ENCODE data around the gene CNPY1. TPM values are rescaled to one million over a fixed set of nuclear protein-coding genes. Genes with fewer than 3 reads are reported as not detected.

The CNPY1 gene
- polyA plus RNA-seq, 4 donors = not detected

DNA sequence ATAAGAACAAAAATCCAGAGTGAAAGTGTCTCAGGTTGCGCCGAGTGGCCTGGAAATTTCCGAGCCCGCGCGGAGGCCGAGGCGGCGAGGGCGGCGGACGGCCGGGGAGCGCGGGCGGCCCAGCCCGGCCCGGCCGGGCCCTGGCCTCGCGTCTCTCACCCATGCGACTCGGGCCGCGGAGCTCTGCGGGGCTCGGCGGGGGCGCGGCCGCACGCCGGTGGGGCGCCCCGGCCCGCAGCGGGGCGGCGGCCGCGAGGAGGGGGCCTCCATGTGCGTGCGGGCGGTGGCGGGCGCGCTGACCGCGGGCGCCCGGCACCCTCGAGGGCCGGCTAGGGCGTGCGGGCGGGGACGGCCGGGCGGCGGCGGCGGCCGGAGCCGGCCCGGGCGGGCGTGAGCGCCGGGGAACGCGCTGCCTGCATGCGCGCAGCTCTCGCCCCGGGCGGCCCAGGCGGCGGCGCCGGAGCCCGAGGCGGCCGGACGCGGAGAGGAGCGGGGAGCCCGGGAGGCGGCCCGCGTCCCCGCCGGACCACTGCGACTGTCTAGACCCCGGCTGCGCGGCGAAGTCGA lies 88.7 kb downstream of the CNPY1 start:
- no peak for DNase-seq (ENCODE audit: low read depth in 4 of 4, low spot score in 2 of 4)

GRCh38 chr7:155456738-155457543 lies 89.4 kb downstream of the CNPY1 start:
- no peak for DNase-seq (ENCODE audit: low read depth in 4 of 4, low spot score in 2 of 4)

GRCh38 chr7:155455776-155456737 lies 90.3 kb downstream of the CNPY1 start:
- DNase-seq (ENCODE audit: low read depth in 4 of 4, low spot score in 2 of 4) = no peak

GRCh38 chr7:155455132-155455693 lies 91.1 kb downstream of the CNPY1 start:
- DNase-seq (ENCODE audit: low read depth in 4 of 4, low spot score in 2 of 4) = no peak

- no peak for DNase-seq (ENCODE audit: low read depth in 4 of 4, low spot score in 2 of 4)
These were observed 91.9 kb downstream of the CNPY1 start for GRCh38 chr7:155454183-155455112.

DNA sequence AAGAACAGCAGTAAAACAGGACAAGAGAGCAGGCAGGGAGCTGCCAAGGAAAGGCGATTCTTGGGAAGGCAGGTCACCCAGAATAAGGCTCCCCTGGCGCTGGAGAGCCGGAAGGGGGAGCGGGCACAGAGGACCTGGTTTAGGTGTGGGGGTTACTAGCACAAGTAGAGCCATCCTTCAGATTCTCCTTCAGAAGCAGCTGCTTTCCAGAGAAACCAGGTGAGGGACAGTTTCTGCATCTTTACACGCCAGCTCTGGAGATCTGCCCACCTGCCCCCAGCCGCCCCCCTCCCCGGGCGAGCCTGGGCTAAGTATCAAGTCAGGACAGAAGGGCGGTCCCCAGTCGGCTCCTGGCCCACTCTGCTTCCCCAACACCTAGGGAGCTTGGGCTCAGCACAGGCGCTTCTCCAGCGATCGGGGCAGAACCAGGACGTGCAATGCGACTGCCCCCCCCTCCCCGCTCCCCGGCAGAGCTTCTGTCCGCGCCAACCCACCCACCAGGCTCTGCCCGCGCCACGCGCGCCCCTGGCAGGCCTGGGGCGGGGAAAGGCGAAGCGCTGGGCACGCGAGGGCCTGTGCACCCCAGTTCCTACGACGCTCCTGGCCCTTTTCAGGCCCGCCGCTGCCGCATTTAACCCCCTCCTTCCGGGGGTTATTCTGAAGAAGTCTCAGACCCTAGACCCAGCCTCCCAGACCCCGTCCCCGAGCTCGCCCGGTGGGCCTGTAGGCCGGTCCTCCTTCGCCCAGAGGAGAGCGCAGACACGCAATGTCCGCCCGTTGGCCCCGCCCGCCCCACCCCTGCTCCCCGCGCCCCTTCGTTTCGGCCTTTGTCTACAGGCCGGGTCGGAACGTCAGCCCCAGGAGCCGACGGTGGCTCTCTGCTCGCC lies 92.8 kb downstream of the CNPY1 start:
- no peak for DNase-seq (ENCODE audit: low read depth in 4 of 4, low spot score in 2 of 4)

DNA sequence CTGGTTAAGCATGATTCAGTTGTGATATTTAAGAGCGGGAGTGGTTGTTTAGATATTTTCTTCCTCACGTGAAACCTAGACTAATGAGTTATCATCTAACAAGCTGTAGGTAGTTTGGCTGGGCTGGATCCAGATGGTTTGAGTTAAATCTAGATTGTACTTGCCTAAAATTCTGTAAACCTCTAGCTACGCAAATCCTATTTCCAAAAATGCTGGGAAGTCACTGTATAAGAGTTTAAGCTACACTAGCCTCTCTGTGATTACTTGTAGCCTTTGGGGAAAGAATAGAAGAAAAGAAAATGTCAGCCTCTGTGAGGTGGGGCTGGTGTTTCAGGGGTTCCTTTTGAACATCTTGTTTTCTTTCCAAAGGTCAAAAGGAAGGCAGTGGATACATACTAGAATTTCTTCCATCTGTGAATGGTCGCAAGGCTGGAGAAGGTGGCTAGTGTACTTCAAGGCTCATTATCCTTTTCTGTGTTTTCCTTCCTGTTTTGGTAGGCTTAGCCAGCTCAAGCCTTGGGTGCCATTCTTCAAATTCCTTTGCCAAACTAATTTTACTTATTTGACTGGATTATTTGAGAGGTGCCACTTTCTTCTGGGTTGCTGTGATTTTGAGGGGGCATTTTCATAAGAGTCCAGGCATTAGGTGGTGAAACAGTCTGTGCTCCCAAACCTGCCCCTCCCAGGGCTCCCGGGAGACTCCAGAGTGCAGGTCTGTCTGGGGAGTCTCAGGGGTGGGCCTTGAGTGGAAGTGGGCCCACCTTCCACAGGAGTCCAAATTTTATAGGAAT lies 93.7 kb downstream of the CNPY1 start:
- no peak for DNase-seq (ENCODE audit: low read depth in 4 of 4, low spot score in 2 of 4)

GRCh38 chr7:155451840-155452239 lies 94.5 kb downstream of the CNPY1 start:
- DNase-seq (ENCODE audit: low read depth in 4 of 4, low spot score in 2 of 4) = no peak

Other genes starting within 250 kb of the CNPY1 start
- gene INSIG1, start 248.7 kb downstream of the CNPY1 start, polyA plus RNA-seq (ENCODE audit: insufficient read length in 4 of 4) = 10 to 100 TPM; 24.7 to 38.0 (median 29.3) TPM
- gene EN2, start 88.4 kb downstream of the CNPY1 start, polyA plus RNA-seq (ENCODE audit: insufficient read length in 4 of 4) = under 1 TPM; 0.07 to 0.76 (median 0.31) TPM
- 10 to 100 TPM; 20.4 to 47.6 (median 36.8) TPM for gene RBM33, start 98.1 kb upstream of the CNPY1 start, polyA plus RNA-seq (ENCODE audit: insufficient read length in 4 of 4)

Measured in left renal cortex interstitium (tissue), 4 donors.